Endothelial cell of umbilical vein (primary cell): ENCODE results near the gene CCDC57. TPM values are rescaled to one million over a fixed set of nuclear protein-coding genes. Genes with fewer than 3 reads are reported as not detected.

Experiments used
- BruUV-seq: library from RNA; stranded (reverse); fragments of 400-500 nt; replicated peaks from 2 replicates; lab custom pipeline; 2021; lab: Mats Ljungman, UMichigan
- CTCF ChIA-PET: fragments of 300-600, 350-600 bp; sonication (Branson Sonifier 250); formaldehyde crosslinking; loops from one replicate; lab custom pipeline; 2021; ENCODE audit warnings: antibody characterized with exemption, inconsistent platforms; lab: Charles Lee
- POLR2A ChIA-PET: fragments of 300-600, 350-600 bp; sonication (Branson Sonifier 250); formaldehyde crosslinking; loops from one replicate; lab custom pipeline; 2021; ENCODE audit warnings: antibody characterized with exemption, inconsistent platforms; lab: Charles Lee
- DNase-seq: peaks from one replicate; pipeline ENCODE4 v3.0.0-alpha.2; 2011; ENCODE audit warnings: low read depth, low spot score
- FAIRE-seq: peaks from 2 replicates; lab custom pipeline; 2011; peaks lifted over from hg19 to GRCh38; lab: Jason Lieb, UNC
- H2AFZ ChIP-seq: 2 replicates; pipeline ENCODE4 v1.6.0; 2012; ENCODE audit warnings: low read depth, low read length, control low read depth, inconsistent platforms
- H3K27ac ChIP-seq: 2 replicates; pipeline ENCODE4 v1.5.1; 2011; ENCODE audit warnings: low read depth, mild to moderate bottlenecking, control low read depth, low read length, moderate library complexity; ENCODE audit not compliant: insufficient read depth
- H3K27me3 ChIP-seq, 2 experiments: 2 replicates each; pipeline versions ENCODE4 v1.6.0 to v1.6.1; 2011; ENCODE audit warnings: low read length in 2 of 2, mixed read lengths in 1 of 2; ENCODE audit not compliant: control insufficient read depth in 2 of 2, insufficient read depth in 2 of 2
- H3K36me3 ChIP-seq, 2 experiments: 2 replicates in 1 of 2; 3 replicates in 1 of 2; pipeline ENCODE4 v1.5.1; 2011; ENCODE audit warnings: low read length in 2 of 2, mild to moderate bottlenecking in 1 of 2, moderate library complexity in 1 of 2; ENCODE audit not compliant: control insufficient read depth in 2 of 2, insufficient read depth in 2 of 2; ENCODE audit errors: extremely low read depth in 1 of 2
- H3K4me1 ChIP-seq: 3 replicates; pipeline ENCODE4 v1.5.1; 2011; ENCODE audit warnings: mild to moderate bottlenecking, low read length; ENCODE audit not compliant: control insufficient read depth, insufficient read depth; ENCODE audit errors: extremely low read depth
- H3K4me2 ChIP-seq: 2 replicates; pipeline ENCODE4 v1.6.1; 2011; ENCODE audit warnings: low read length, control low read depth, mixed read lengths; ENCODE audit not compliant: insufficient read depth
- H3K4me3 ChIP-seq, 3 experiments: fragments of 200-600 bp in 1 of 3; sonication (generic), shearing (Covaris generic) in 1 of 3; replicated peaks in 1 of 3; 2 replicates each; pipeline ENCODE4 v1.5.1; 2011 to 2016; ENCODE audit warnings: control low read depth in 3 of 3, low read length in 3 of 3, mild to moderate bottlenecking in 2 of 3, inconsistent platforms in 1 of 3, low read depth in 1 of 3, moderate library complexity in 1 of 3; ENCODE audit not compliant: insufficient read depth in 1 of 3
- H3K79me2 ChIP-seq: 2 replicates; pipeline ENCODE4 v1.6.0; 2012; ENCODE audit warnings: low read length, inconsistent platforms; ENCODE audit not compliant: control insufficient read depth, insufficient read depth
- H3K9ac ChIP-seq: replicated peaks from 2 replicates; pipeline ENCODE3; 2011; ENCODE audit warnings: low read length, control low read depth; ENCODE audit not compliant: insufficient read depth; ENCODE audit errors: extremely low read depth
- H3K9me1 ChIP-seq: replicated peaks from 3 replicates; pipeline ENCODE4 v1.6.0; 2011; ENCODE audit warnings: mild to moderate bottlenecking, low read length; ENCODE audit not compliant: control insufficient read depth, insufficient read depth; ENCODE audit errors: extremely low read depth
- H3K9me3 ChIP-seq: replicated peaks from 2 replicates; pipeline ENCODE4 v1.5.1; 2012; ENCODE audit warnings: low read length, inconsistent platforms; ENCODE audit not compliant: control insufficient read depth, insufficient read depth
- H4K20me1 ChIP-seq: replicated peaks from 2 replicates; pipeline ENCODE3; 2011; ENCODE audit warnings: mild to moderate bottlenecking, low read length; ENCODE audit not compliant: control insufficient read depth, insufficient read depth; ENCODE audit errors: extremely low read depth
- EZH2 ChIP-seq: IDR thresholded peaks from 2 replicates; pipeline ENCODE4 v1.6.1; 2012; ENCODE audit warnings: borderline replicate concordance, low read depth, mild to moderate bottlenecking, moderate library complexity, low read length, inconsistent platforms; ENCODE audit not compliant: severe bottlenecking
- FOS ChIP-seq: IDR thresholded peaks from 2 replicates; pipeline ENCODE4 v1.6.1; 2011; ENCODE audit warnings: mild to moderate bottlenecking, low read length, moderate library complexity, borderline replicate concordance; ENCODE audit not compliant: insufficient read depth
- GATA2 ChIP-seq: IDR thresholded peaks from 2 replicates; pipeline ENCODE4 v1.7.0; 2011; ENCODE audit warnings: low read depth, mild to moderate bottlenecking, moderate library complexity, mixed read lengths, low read length; ENCODE audit not compliant: insufficient read length, insufficient read depth
- JUN ChIP-seq: IDR thresholded peaks from 2 replicates; pipeline ENCODE4 v1.6.1; 2011; ENCODE audit warnings: borderline replicate concordance, low read depth; ENCODE audit not compliant: insufficient read length, insufficient read depth
- MAX ChIP-seq: IDR thresholded peaks from 2 replicates; pipeline ENCODE4 v1.6.1; 2011; ENCODE audit not compliant: insufficient read depth, insufficient read length
- MYC ChIP-seq: IDR thresholded peaks from one replicate; pipeline ENCODE4 v1.6.1; 2011; ENCODE audit warnings: mild to moderate bottlenecking, low read depth, low read length
- POLR2A ChIP-seq: IDR thresholded peaks from 2 replicates; pipeline ENCODE4 v1.6.1; 2012; ENCODE audit warnings: low read depth, mild to moderate bottlenecking, control low read depth, low read length
- POLR2AphosphoS5 ChIP-seq: IDR thresholded peaks from 2 replicates; pipeline ENCODE4 v1.6.1; 2012; ENCODE audit warnings: low read depth, mild to moderate bottlenecking, control low read depth, low read length, moderate library complexity; ENCODE audit not compliant: insufficient read depth
- dilution Hi-C: fragments of 300-500 bp; cut with MboI; formaldehyde crosslinking; loops from one replicate; pipeline ENCODE4 v1.15.0; 2019; ENCODE audit warnings: low sequenced_read_pairs; ENCODE audit not compliant: extremely low pct_ligation_motif_present
- intact Hi-C: fragments of 100-400 bp; cut with micrococcal nuclease; formaldehyde crosslinking; loops from one replicate; pipeline ENCODE4 v1.10.0; 2022
- polyA plus RNA-seq, 4 experiments: library from polyadenylated mRNA; depleted of rRNA in 3 of 4; stranded (reverse) in 3 of 4; unstranded in 1 of 4; fragments of >200 nt; gene quantifications; 2 replicates each; pipeline versions ENCODE4 v1.2.1 to v1.2.3, GENCODE V29; 2011 to 2012; ENCODE audit warnings: missing spikeins in 1 of 4
- total RNA-seq: library from RNA; stranded (reverse); gene quantifications from 2 replicates; pipeline ENCODE4 v1.2.3, GENCODE V29; 2021
- TF ChIP-seq, protein P1 (sequence below), 2 donors: IDR thresholded peaks; 1 replicate in 1 of 2; 2 replicates in 1 of 2; pipeline ENCODE4 v1.5.1; 2011; ENCODE audit warnings: low read length in 2 of 2, mild to moderate bottlenecking in 2 of 2, moderate library complexity in 2 of 2, control low read depth in 1 of 2, inconsistent platforms in 1 of 2, low read depth in 1 of 2; ENCODE audit not compliant: insufficient read depth in 1 of 2; ENCODE audit errors: extremely low read depth in 1 of 2

CCDC57 gene
- total and polyA plus RNA-seq, 2 donors (not counting 3 experiments of a cell fraction or from before 2014, with no cell fraction given), result 18.6 to 31.6 TPM

DNA sequence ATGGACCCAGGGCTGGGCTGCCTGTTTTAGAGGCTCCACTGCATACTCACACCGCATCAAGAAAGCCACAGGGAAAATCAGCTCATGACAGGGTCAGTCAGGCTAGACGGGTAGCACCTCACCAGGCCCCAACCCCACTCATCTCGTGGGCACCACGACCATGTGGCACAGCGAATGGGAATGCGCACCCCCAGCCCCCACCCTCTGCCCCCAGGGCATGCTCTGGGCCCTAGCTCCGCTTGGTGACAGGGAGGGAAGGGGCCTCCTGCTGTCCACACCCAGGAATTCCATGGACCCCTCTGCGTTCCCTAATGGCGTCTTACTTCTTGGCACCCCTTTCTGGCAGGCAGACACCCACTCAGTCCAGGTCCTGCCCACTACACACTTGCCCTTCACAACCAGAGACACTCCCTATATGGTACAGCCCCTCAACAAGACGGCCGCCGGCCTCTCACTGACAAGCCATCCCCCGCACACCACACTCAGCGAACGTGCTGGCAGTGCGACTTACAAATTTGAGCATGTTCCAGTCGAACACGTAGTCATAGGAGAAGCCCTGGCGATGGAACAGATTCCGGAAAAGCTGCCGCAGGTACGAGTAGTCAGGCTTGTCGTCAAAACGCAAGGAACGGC, 38.3 kb upstream of the CCDC57 start:
- TF ChIP-seq MYC, result no peak
- no peak for TF ChIP-seq JUN
- TF ChIP-seq, protein P1, sequence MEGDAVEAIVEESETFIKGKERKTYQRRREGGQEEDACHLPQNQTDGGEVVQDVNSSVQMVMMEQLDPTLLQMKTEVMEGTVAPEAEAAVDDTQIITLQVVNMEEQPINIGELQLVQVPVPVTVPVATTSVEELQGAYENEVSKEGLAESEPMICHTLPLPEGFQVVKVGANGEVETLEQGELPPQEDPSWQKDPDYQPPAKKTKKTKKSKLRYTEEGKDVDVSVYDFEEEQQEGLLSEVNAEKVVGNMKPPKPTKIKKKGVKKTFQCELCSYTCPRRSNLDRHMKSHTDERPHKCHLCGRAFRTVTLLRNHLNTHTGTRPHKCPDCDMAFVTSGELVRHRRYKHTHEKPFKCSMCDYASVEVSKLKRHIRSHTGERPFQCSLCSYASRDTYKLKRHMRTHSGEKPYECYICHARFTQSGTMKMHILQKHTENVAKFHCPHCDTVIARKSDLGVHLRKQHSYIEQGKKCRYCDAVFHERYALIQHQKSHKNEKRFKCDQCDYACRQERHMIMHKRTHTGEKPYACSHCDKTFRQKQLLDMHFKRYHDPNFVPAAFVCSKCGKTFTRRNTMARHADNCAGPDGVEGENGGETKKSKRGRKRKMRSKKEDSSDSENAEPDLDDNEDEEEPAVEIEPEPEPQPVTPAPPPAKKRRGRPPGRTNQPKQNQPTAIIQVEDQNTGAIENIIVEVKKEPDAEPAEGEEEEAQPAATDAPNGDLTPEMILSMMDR (IDR thresholded peaks at IDR 0.05; ENCODE audit: extremely low read depth in 1 of 2, insufficient read depth in 1 of 2, low read depth in 1 of 2, low read length in 2 of 2), result no peak
- Histone ChIP-seq H2AFZ (no peak overlapping the region), H3K4me1 (peaks cover 16% of the 10 kb centered on the region), H3K36me3 (peaks cover 26 to 69% of the 10 kb centered on the region in 2 experiments), H3K79me2 (peaks cover 53% of the 10 kb centered on the region), H3K9me3 (no peaks in the 10 kb centered on the region), H3K4me2 (no peak overlapping the region), H3K27me3 (no peaks in the 10 kb centered on the region), H3K9me1 (no peaks in the 10 kb centered on the region), H3K9ac (no peak overlapping the region), H3K4me3 (no peak overlapping the region), H4K20me1 (peaks cover 2% of the 10 kb centered on the region), H3K27ac (no peak overlapping the region)
- ChIA-PET POLR2A (no interaction called here), CTCF (no interaction called here)
- dilution Hi-C loops (no loop called here), intact Hi-C loops (no loop called here)
- no TSS peak for BruUV-seq
- FAIRE-seq, result no peak
- DNase-seq, result no peak

DNA sequence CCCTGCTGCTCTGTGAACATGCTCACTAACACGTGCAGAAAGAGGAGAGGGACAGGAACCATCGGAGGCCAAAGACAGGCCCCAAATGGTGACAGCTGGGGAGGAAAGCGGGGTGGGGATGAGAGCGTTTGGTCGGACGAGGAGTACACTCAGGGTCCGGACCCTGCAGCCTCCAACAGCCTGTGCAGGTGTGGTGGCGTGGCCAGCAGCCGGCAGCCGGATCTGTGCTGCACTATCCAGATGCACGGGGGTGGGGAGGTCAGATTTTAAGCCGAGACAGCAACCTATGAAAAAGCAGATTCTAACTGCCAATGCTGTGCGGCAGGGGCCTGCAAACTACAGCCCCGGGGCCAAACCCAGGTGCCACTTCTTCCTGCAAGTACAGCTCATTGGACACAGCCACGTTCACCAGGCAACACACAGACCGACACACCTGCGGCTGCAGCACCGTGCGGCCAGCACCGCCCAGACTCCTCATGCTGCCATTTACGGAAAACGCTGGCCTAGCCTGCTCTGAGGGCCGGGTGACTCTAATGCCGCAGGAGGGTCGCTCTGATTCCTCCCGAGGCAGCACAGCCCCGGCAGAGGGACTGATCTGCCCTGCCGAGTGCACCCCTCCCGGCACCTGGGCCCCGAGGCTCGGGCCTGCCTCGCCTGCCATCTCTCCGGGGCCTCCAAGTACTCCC, 37.4 kb upstream of the CCDC57 start:
- no peaks in the 10 kb centered on the region for H3K9me3 ChIP-seq
- no peak overlapping the region for H3K27ac ChIP-seq
- intact Hi-C loops, result loop anchor here (10.0 kb wide), 1 partner anchor 165 kb away; the partner anchor contains the start of genes HEXD and OGFOD3
- no peaks in the 10 kb centered on the region for H3K27me3 ChIP-seq
- no TSS peak for BruUV-seq
- H3K9ac ChIP-seq, result no peak overlapping the region
- POLR2A ChIA-PET, result no interaction called here
- CTCF ChIA-PET, result interaction anchor here (1.3 kb wide), 1 partner anchor 9 kb away, joined by 3 read pairs; no protein-coding TSS in a partner anchor
- H3K4me2 ChIP-seq, result no peak overlapping the region
- FAIRE-seq, result no peak
- H3K79me2 ChIP-seq, result peaks cover 50% of the 10 kb centered on the region
- no peaks in the 10 kb centered on the region for H3K9me1 ChIP-seq
- H3K4me1 ChIP-seq, result peaks cover 16% of the 10 kb centered on the region
- H3K4me3 ChIP-seq, result no peak overlapping the region
- dilution Hi-C loops, result no loop called here
- peaks cover 29 to 72% of the 10 kb centered on the region in 2 experiments for H3K36me3 ChIP-seq
- peaks cover 2% of the 10 kb centered on the region for H4K20me1 ChIP-seq
- H2AFZ ChIP-seq, result no peak overlapping the region
- no peak for TF ChIP-seq POLR2A
- TF ChIP-seq EZH2, result no peak
- TF ChIP-seq MAX, result no peak
- no peak for TF ChIP-seq POLR2AphosphoS5
- no peak for TF ChIP-seq GATA2
- TF ChIP-seq FOS, result no peak
- TF ChIP-seq MYC, result no peak
- no peak for TF ChIP-seq JUN
- TF ChIP-seq, protein P1 (IDR thresholded peaks at IDR 0.05; ENCODE audit: extremely low read depth in 1 of 2, insufficient read depth in 1 of 2, low read depth in 1 of 2, low read length in 2 of 2), result no peak
- no peak for DNase-seq
